Lower leg skin (tissue), 4 donors: ENCODE measurements around the gene GLRX5. TPM values are rescaled to one million over a fixed set of nuclear protein-coding genes. Genes with fewer than 3 reads are reported as not detected.
A peak's percentile ranks its signal among the peaks of the same experiment; 100 is the strongest.

ENCODE experiments used
- DNase-seq, 2 donors: peaks; one replicate each; pipeline ENCODE4 v3.0.0-alpha.2; 2019; ENCODE audit warnings: low spot score in 2 of 2
- H3K4me3 ChIP-seq: fragments of 200-600 bp; sonication (generic); 2 replicates; pipeline ENCODE4 v1.5.1; 2017; ENCODE audit warnings: mild to moderate bottlenecking, low read depth; ENCODE audit not compliant: poor library complexity, severe bottlenecking
- POLR2A ChIP-seq, 2 donors: fragments of 450-650 bp; IDR thresholded peaks; one replicate each; pipeline ENCODE4 v1.6.1; 2016 to 2017; ENCODE audit warnings: antibody characterized with exemption in 2 of 2, mild to moderate bottlenecking in 1 of 2, moderate library complexity in 1 of 2
- WGBS, 2 donors: methylation state at CpG; one replicate each; pipeline ENCODE4 v1.1.5; 2018; 5-methylcytosine and 5-hydroxymethylcytosine counted together
- intact Hi-C: fragments of 100-400 bp; cut with DNase I; formaldehyde crosslinking; loops from one replicate; pipeline ENCODE4 v1.15.0; 2023; ENCODE audit warnings: low total_unique reads
- total RNA-seq, 4 donors: library from RNA; depleted of rRNA; stranded (reverse); fragments of >200 nt; gene quantifications; one replicate each; pipeline ENCODE4 v1.1.0, GENCODE V29; 2016
- TF ChIP-seq, protein P1 (sequence below), 3 donors: fragments of 450-650 bp; IDR thresholded peaks; one replicate each; pipeline ENCODE4 v1.5.1; 2016; ENCODE audit warnings: antibody characterized with exemption in 3 of 3, mild to moderate bottlenecking in 3 of 3, moderate library complexity in 2 of 3

The GLRX5 gene
- total RNA-seq, 4 donors from 2014 or later, result 26.4 to 34.6 (median 33.9) TPM

DNA sequence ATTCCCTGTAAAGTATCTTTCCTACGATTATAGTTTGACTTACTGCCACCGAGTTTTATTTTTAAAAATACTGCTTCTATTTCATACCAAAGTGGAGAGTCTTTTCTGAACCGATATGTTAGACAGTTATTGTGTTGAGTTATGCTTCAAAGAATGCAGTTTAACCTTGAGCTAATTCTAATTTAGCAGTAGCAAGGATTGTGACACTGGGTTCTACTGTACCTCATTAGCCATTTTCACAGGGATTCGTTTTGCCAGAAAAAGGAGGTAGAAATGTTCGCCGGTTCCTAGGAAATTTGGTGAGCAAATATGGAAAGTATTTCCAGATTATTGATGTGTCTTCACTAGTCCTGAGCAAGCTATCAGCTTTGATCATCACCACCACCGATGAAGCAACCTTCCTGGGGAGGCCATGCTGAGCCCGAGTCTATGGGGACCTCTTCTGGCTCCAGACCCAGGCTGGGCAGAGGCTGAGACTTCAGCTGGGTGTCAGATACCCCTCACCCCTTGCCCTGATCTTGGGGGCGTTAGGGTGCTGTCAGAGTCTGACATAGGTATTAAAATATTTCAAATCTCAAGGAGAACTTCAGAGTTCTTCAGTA, 13.6 kb downstream of the GLRX5 start:
- DNase-seq, result peak in 1 of 2 donors; percentile 62
- 82 to 84% methylated on average over 9 of the region's 9 CpGs for WGBS, 2 donors
- no peak overlapping the region for H3K4me3 ChIP-seq
- intact Hi-C loops, result no loop called here
- TF ChIP-seq POLR2A (IDR thresholded peaks at IDR 0.05), result no peak
- TF ChIP-seq, protein P1, sequence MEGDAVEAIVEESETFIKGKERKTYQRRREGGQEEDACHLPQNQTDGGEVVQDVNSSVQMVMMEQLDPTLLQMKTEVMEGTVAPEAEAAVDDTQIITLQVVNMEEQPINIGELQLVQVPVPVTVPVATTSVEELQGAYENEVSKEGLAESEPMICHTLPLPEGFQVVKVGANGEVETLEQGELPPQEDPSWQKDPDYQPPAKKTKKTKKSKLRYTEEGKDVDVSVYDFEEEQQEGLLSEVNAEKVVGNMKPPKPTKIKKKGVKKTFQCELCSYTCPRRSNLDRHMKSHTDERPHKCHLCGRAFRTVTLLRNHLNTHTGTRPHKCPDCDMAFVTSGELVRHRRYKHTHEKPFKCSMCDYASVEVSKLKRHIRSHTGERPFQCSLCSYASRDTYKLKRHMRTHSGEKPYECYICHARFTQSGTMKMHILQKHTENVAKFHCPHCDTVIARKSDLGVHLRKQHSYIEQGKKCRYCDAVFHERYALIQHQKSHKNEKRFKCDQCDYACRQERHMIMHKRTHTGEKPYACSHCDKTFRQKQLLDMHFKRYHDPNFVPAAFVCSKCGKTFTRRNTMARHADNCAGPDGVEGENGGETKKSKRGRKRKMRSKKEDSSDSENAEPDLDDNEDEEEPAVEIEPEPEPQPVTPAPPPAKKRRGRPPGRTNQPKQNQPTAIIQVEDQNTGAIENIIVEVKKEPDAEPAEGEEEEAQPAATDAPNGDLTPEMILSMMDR (IDR thresholded peaks at IDR 0.05), result no peak

GRCh38 chr14:95549656-95550585, 15.1 kb downstream of the GLRX5 start:
- 76 to 77% methylated on average over 14 to 16 of the region's 16 CpGs for WGBS, 2 donors
- no peak overlapping the region for H3K4me3 ChIP-seq
- TF ChIP-seq, protein P1 (IDR thresholded peaks at IDR 0.05), result no peak
- no peak for TF ChIP-seq POLR2A (IDR thresholded peaks at IDR 0.05)
- intact Hi-C loops, result no loop called here
- DNase-seq, result peak in 1 of 2 donors; percentile 76

- no peak overlapping the region for H3K4me3 ChIP-seq
- TF ChIP-seq, protein P1 (IDR thresholded peaks at IDR 0.05), result no peak
- TF ChIP-seq POLR2A (IDR thresholded peaks at IDR 0.05), result no peak
- intact Hi-C loops, result no loop called here
- WGBS, 2 donors, result 95 to 96% methylated on average over 1 of the region's 1 CpG
- DNase-seq, result peak in 1 of 2 donors; percentile 12
Observed at GRCh38 chr14:95551435-95551834, 16.6 kb downstream of the GLRX5 start.

DNA sequence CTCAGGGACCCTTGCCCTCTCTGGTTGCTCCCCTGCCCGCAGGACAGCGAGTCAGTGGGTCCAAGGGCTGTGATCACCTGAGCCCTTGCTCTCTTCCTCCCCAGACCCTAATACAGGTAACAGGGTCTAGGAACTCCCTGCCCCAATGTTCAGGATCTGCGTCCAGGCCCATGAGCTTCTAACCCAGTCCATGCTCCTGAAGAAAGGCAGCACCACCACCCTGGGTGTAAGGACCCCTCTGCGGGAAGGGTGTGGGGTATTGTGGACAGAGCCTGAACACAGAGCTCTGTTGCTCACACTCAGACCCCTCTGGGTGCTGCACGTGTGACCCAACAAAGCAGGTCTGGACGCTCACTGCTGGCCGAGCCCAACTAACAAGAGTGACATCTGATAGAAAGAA, 18.3 kb downstream of the GLRX5 start:
- no peak overlapping the region for H3K4me3 ChIP-seq
- peak in 1 of 2 donors; percentile 68 for DNase-seq
- TF ChIP-seq, protein P1 (IDR thresholded peaks at IDR 0.05), result no peak
- TF ChIP-seq POLR2A (IDR thresholded peaks at IDR 0.05), result no peak
- 78 to 87% methylated on average over 5 to 7 of the region's 7 CpGs for WGBS, 2 donors
- intact Hi-C loops, result no loop called here

DNA sequence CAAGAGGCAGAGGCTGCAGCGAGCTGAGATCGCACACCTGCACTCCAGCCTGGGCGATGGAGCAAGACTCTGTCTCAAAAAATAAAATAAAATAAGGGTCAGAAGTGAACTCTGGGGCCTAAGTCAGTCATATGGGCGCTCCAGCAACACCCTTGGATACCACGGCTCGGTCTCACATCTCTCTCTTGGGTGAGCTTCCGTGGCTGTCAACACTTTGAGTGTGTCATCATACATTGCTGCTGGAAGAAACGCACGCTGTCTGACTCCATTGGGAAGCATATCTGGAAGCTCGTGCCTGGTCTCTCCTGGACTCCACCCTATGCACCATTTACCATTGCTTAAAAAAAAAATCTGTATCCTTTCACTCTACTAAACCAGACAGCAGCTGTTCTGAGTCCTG, 20.2 kb downstream of the GLRX5 start:
- H3K4me3 ChIP-seq, result no peak overlapping the region
- DNase-seq, result no peak
- 86 to 94% methylated on average over 10 of the region's 10 CpGs for WGBS, 2 donors
- intact Hi-C loops, result no loop called here
- TF ChIP-seq, protein P1 (IDR thresholded peaks at IDR 0.05), result no peak
